ENCODE measurements around the gene RXRA.

RXRA gene

GRCh38 chr9:134325813-134326723, at the start of gene RXRA:
Gene RXRA, plus strand, starts transcription at chr9:134326455. Its CDS starts 177 bp downstream, at chr9:134326632.
- peak in 44 of 56 donors; percentile 27 to 86 (median 64) for DNase-seq

- no peak for DNase-seq
These were observed 48.0 kb upstream of the RXRA start for GRCh38 chr9:134278286-134278685.

- no peak for DNase-seq
These were observed 47.1 kb upstream of the RXRA start for GRCh38 chr9:134278974-134279640.

GRCh38 chr9:134282138-134282650, 44.1 kb upstream of the RXRA start:
- DNase-seq, result no peak

- peak in 53 of 56 donors; percentile 17 to 91 (median 62) for DNase-seq
These were observed 43.1 kb upstream of the RXRA start for GRCh38 chr9:134283111-134283515.

GRCh38 chr9:134283692-134284265, 42.5 kb upstream of the RXRA start:
- no peak for DNase-seq

GRCh38 chr9:134284273-134284672, 42.0 kb upstream of the RXRA start:
- DNase-seq, result no peak

- DNase-seq, result no peak
These were observed 41.5 kb upstream of the RXRA start for GRCh38 chr9:134284741-134285140.

GRCh38 chr9:134285215-134285845, 40.9 kb upstream of the RXRA start:
- no peak for DNase-seq

GRCh38 chr9:134286471-134287245, 39.6 kb upstream of the RXRA start:
- DNase-seq, result no peak

GRCh38 chr9:134287591-134288491, 38.4 kb upstream of the RXRA start:
- DNase-seq, result no peak

GRCh38 chr9:134288746-134289145, 37.5 kb upstream of the RXRA start:
- DNase-seq, result no peak

GRCh38 chr9:134289241-134289875, 36.9 kb upstream of the RXRA start:
- DNase-seq, result no peak

GRCh38 chr9:134290603-134291451, 35.4 kb upstream of the RXRA start:
- DNase-seq, result no peak

- no peak for DNase-seq
These were observed 34.8 kb upstream of the RXRA start for GRCh38 chr9:134291452-134291881.

- DNase-seq, result no peak
These were observed 34.0 kb upstream of the RXRA start for GRCh38 chr9:134291961-134292871.

GRCh38 chr9:134293031-134293521, 33.2 kb upstream of the RXRA start:
- DNase-seq, result no peak

All from nucleus accumbens (tissue), 56 donors.